Activated CD8-positive, alpha-beta T cell treated with anti-CD3 and anti-CD28 coated beads for 36 hours (primary cell): ENCODE data around the gene SNX25. TPM values are rescaled to one million over a fixed set of nuclear protein-coding genes. Genes with fewer than 3 reads are reported as not detected.
A peak's percentile ranks its signal among the peaks of the same experiment; 100 is the strongest.

ENCODE experiments used
- ATAC-seq: fragments of 200-7000 bp; cut with Tn5 transposase; one replicate; pipeline ENCODE4 v1.10.0; 2021; ENCODE audit warnings: mild to moderate bottlenecking, moderate library complexity
- CTCF ChIA-PET: fragments of 350-600 bp; sonication (Branson Sonifier 250); formaldehyde crosslinking; loops from one replicate; lab custom pipeline; 2021; ENCODE audit warnings: antibody characterized with exemption; lab: Charles Lee
- POLR2A ChIA-PET: fragments of 350-600 bp; sonication (Branson Sonifier 250); formaldehyde crosslinking; loops from one replicate; lab custom pipeline; 2021; ENCODE audit warnings: antibody characterized with exemption; lab: Charles Lee
- DNase-seq: peaks from one replicate; pipeline ENCODE4 v3.0.0-alpha.2; 2020
- H3K27ac Mint-ChIP-seq: one replicate; pipeline ENCODE4 v1.8.0; 2021; ENCODE audit warnings: mild to moderate bottlenecking, mixed read lengths
- H3K27me3 Mint-ChIP-seq: one replicate; pipeline ENCODE4 v1.8.0; 2021; ENCODE audit warnings: mixed read lengths
- H3K36me3 Mint-ChIP-seq: one replicate; pipeline ENCODE4 v1.8.0; 2021; ENCODE audit warnings: low read depth, mixed read lengths
- H3K4me1 Mint-ChIP-seq: one replicate; pipeline ENCODE4 v1.8.0; 2021; ENCODE audit warnings: low read depth, mixed read lengths
- H3K4me3 Mint-ChIP-seq: one replicate; pipeline ENCODE4 v1.8.0; 2021; ENCODE audit warnings: mild to moderate bottlenecking, moderate library complexity, mixed read lengths
- H3K9me3 Mint-ChIP-seq: one replicate; pipeline ENCODE4 v1.8.0; 2021; ENCODE audit warnings: mixed read lengths
- CTCF ChIP-seq: fragments of 200-600 bp; IDR thresholded peaks from one replicate; pipeline ENCODE4 v1.8.0; 2022; ENCODE audit warnings: antibody characterized with exemption, mild to moderate bottlenecking
- intact Hi-C: fragments of 100-400 bp; cut with micrococcal nuclease; formaldehyde crosslinking; loops from one replicate; pipeline ENCODE4 v1.10.0; 2022
- total RNA-seq, 2 experiments: library from RNA; stranded (reverse); gene quantifications; one replicate each; pipeline ENCODE4 v1.2.3, GENCODE V29; 2021

Gene SNX25
- total RNA-seq, 2 experiments from 2014 or later = 24.0 to 24.3 TPM

- DNase-seq = no peak
- no peaks in the 10 kb centered on the region for H3K27me3 Mint-ChIP-seq
- H3K4me1 Mint-ChIP-seq = peaks cover 32% of the 10 kb centered on the region
- peak overlapping the region; percentile 88 for H3K27ac Mint-ChIP-seq
- H3K4me3 Mint-ChIP-seq = peak overlapping the region; percentile 35
- CTCF ChIA-PET = interaction anchor here (0.5 to 0.7 kb wide), 2 partner anchors 40 to 693 kb away, joined by 3 read pairs; no protein-coding TSS in a partner anchor
- intact Hi-C loops = no loop called here
- H3K36me3 Mint-ChIP-seq = peaks cover 38% of the 10 kb centered on the region
- H3K9me3 Mint-ChIP-seq = no peaks in the 10 kb centered on the region
- peak; percentile 39 for ATAC-seq
- POLR2A ChIA-PET = no interaction called here
- no peak for TF ChIP-seq CTCF
Measured at GRCh38 chr4:185344743-185345538, 135.5 kb downstream of the SNX25 start.

- Mint-ChIP-seq H3K9me3 (no peaks in the 10 kb centered on the region), H3K36me3 (peaks cover 46% of the 10 kb centered on the region), H3K4me1 (peaks cover 22% of the 10 kb centered on the region), H3K4me3 (no peak overlapping the region), H3K27me3 (no peaks in the 10 kb centered on the region), H3K27ac (peak overlapping the region; percentile 10)
- ATAC-seq (no peak), DNase-seq (no peak)
- ChIA-PET POLR2A (no interaction called here), CTCF (no interaction called here)
- no peak for TF ChIP-seq CTCF
- intact Hi-C loops = no loop called here
Measured at GRCh38 chr4:185346975-185347601, 137.7 kb downstream of the SNX25 start.

GRCh38 chr4:185351691-185352090, 142.3 kb downstream of the SNX25 start:
- Mint-ChIP-seq H3K4me3 (no peak overlapping the region), H3K9me3 (no peaks in the 10 kb centered on the region), H3K27me3 (no peaks in the 10 kb centered on the region), H3K4me1 (peaks cover 3% of the 10 kb centered on the region), H3K36me3 (peaks cover 42% of the 10 kb centered on the region), H3K27ac (no peak overlapping the region)
- TF ChIP-seq CTCF = no peak
- intact Hi-C loops = no loop called here
- no peak for ATAC-seq
- CTCF ChIA-PET = no interaction called here
- DNase-seq = no peak
- POLR2A ChIA-PET = no interaction called here

GRCh38 chr4:185352202-185352601, 142.8 kb downstream of the SNX25 start:
- Mint-ChIP-seq H3K36me3 (peaks cover 42% of the 10 kb centered on the region), H3K27me3 (no peaks in the 10 kb centered on the region), H3K27ac (no peak overlapping the region), H3K9me3 (no peaks in the 10 kb centered on the region), H3K4me3 (no peak overlapping the region), H3K4me1 (peaks cover 8% of the 10 kb centered on the region)
- ChIA-PET CTCF (interaction anchor here (1.1 kb wide), 1 partner anchor 246 kb away, joined by 4 read pairs; no protein-coding TSS in a partner anchor), POLR2A (no interaction called here)
- no peak for ATAC-seq
- intact Hi-C loops = no loop called here
- TF ChIP-seq CTCF = no peak
- DNase-seq = no peak

GRCh38 chr4:185352741-185353140, 143.3 kb downstream of the SNX25 start:
- intact Hi-C loops = no loop called here
- CTCF ChIA-PET = interaction anchor here (1.1 kb wide), 1 partner anchor 245 kb away, joined by 4 read pairs; no protein-coding TSS in a partner anchor
- no peak for DNase-seq
- H3K27me3 Mint-ChIP-seq = no peaks in the 10 kb centered on the region
- H3K27ac Mint-ChIP-seq = no peak overlapping the region
- no peak overlapping the region for H3K4me3 Mint-ChIP-seq
- no peak for TF ChIP-seq CTCF
- H3K9me3 Mint-ChIP-seq = no peaks in the 10 kb centered on the region
- H3K4me1 Mint-ChIP-seq = peaks cover 13% of the 10 kb centered on the region
- ATAC-seq = no peak
- peaks cover 43% of the 10 kb centered on the region for H3K36me3 Mint-ChIP-seq
- POLR2A ChIA-PET = no interaction called here
